Aorta (tissue), 5 donors: ENCODE data around the gene DPP10. TPM values are rescaled to one million over a fixed set of nuclear protein-coding genes. Genes with fewer than 3 reads are reported as not detected.

Experiments used
- ATAC-seq: fragments of 200-7000 bp; cut with Tn5 transposase; one replicate; pipeline ENCODE4 v1.9.1; 2022; ENCODE audit warnings: moderate library complexity; ENCODE audit not compliant: low FRiP score
- DNase-seq, 2 donors: peaks; one replicate each; pipeline ENCODE4 v3.0.0-alpha.2; 2020
- H3K27ac ChIP-seq, 2 donors: one replicate each; pipeline ENCODE4 v1.5.1; 2013; ENCODE audit warnings: low read length in 2 of 2, mild to moderate bottlenecking in 2 of 2, moderate library complexity in 2 of 2, control low read depth in 1 of 2, inconsistent platforms in 1 of 2, low read depth in 1 of 2
- H3K27me3 ChIP-seq, 2 donors: one replicate each; pipeline ENCODE4 v1.6.1; 2013; ENCODE audit warnings: control low read depth in 1 of 2, low read length in 1 of 2, mild to moderate bottlenecking in 1 of 2, moderate library complexity in 1 of 2; ENCODE audit not compliant: insufficient read depth in 2 of 2, control insufficient read depth in 1 of 2
- H3K36me3 ChIP-seq, 2 donors: one replicate each; pipeline ENCODE4 v1.6.1; 2013; ENCODE audit warnings: control low read depth in 1 of 2, low read length in 1 of 2, mild to moderate bottlenecking in 1 of 2; ENCODE audit not compliant: insufficient read depth in 2 of 2, control insufficient read depth in 1 of 2
- H3K4me1 ChIP-seq, 2 donors: one replicate each; pipeline ENCODE4 v1.6.1; 2013; ENCODE audit warnings: low read length in 2 of 2, control low read depth in 1 of 2, mild to moderate bottlenecking in 1 of 2, moderate library complexity in 1 of 2; ENCODE audit not compliant: insufficient read depth in 2 of 2, control insufficient read depth in 1 of 2
- H3K4me3 ChIP-seq, 2 donors: one replicate each; pipeline ENCODE4 v1.5.1; 2013; ENCODE audit warnings: low read length in 2 of 2, control low read depth in 1 of 2, mild to moderate bottlenecking in 1 of 2
- H3K9me3 ChIP-seq: one replicate; pipeline ENCODE4 v1.6.1; 2013; ENCODE audit warnings: mild to moderate bottlenecking, low read length; ENCODE audit not compliant: control insufficient read depth
- WGBS, 2 donors: extraction: QIAGEN DNeasy Blood & Tissue Kit; methylation state at CpG; one replicate each; pipeline ENCODE4 v1.1.7; 2013; 5-methylcytosine and 5-hydroxymethylcytosine counted together
- intact Hi-C, 2 donors: fragments of 100-400 bp; cut with DNase I; formaldehyde crosslinking; loops; one replicate each; pipeline versions ENCODE4 v1.14.2 to v1.15.0; 2022
- polyA plus RNA-seq, 2 donors: library from polyadenylated mRNA; stranded (reverse); fragments of 200-250 nt; gene quantifications; one replicate each; pipeline ENCODE4 v1.2.3, GENCODE V29; 2013
- total RNA-seq, 2 donors: library from RNA; stranded (reverse); fragmentation: NEBNext Ultra II Directional; extraction: Animal tissue kit (Norgen Biotek cat#: 25700); gene quantifications; one replicate each; pipeline ENCODE4 v1.2.1, GENCODE V29; 2021
- donor health status: healthy with polysubstance abuse.
- donor health status: Bipolar disorder and iron deficiency.
- donor health status: DM: no; HTN: no; CAD: no.
- donor health status: DM: no; HTN: no; CAD: no.
- donor health status: DM: yes; HTN: yes; CAD: no.

The DPP10 gene
- total and polyA plus RNA-seq, 4 donors, result 0.13 TPM; not detected in 3

DNA sequence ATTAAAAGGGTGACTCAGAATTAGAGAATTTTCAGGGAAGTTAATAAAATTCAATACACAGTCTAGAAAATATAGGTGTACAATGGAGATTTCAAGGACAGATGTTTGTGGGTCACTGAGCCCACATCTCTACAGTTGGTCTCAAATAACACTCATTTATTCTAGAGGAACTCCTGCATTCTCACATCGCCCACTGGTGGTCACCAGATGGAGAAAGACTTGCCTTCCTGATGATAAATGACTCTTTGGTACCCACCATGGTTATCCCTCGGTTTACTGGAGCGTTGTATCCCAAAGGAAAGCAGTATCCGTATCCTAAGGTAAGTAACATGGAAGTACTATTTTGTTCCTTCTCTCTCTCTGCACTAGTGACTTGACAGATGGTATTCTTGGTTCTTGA lies 1297.1 kb downstream of the DPP10 start:
- Histone ChIP-seq H3K9me3 (no peaks in the 10 kb centered on the region), H3K36me3 (no peaks in the 10 kb centered on the region), H3K4me3 (no peak overlapping the region), H3K27me3 (no peaks in the 10 kb centered on the region), H3K4me1 (no peaks in the 10 kb centered on the region), H3K27ac (no peak overlapping the region)
- intact Hi-C loops, result no loop called here
- DNase-seq, result no peak
- 76 to 78% methylated on average over 4 of the region's 4 CpGs for WGBS, 2 donors
- ATAC-seq, result no peak

- no peak overlapping the region for H3K27ac ChIP-seq
- intact Hi-C loops, result no loop called here
- no peaks in the 10 kb centered on the region for H3K4me1 ChIP-seq
- DNase-seq (no peak), ATAC-seq (no peak)
- H3K4me3 ChIP-seq, result no peak overlapping the region
- H3K9me3 ChIP-seq, result no peaks in the 10 kb centered on the region
- 45% methylated on average over 1 of the region's 1 CpG for WGBS, 2 donors
- no peaks in the 10 kb centered on the region for H3K27me3 ChIP-seq
- H3K36me3 ChIP-seq, result no peaks in the 10 kb centered on the region
Measured at GRCh38 chr2:115746151-115746550, 1303.7 kb downstream of the DPP10 start.

DNA sequence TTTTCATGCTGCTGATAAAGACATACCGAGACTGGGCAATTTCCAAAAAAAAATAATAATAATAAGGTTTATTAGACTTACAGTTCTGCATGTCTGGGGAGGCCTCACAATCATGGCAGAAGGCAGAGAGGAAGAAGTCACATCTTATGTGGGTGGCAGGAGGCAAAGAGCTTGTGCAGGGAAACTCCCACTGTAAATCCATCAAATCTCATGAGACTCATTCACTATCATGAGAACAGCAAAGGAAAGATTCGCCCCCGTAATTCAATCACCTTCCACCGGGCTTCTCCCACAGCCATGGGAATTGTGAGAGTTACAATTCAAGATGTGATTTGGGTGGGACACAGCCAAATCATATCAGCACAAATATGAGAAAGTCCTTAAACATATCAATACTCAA lies 1314.8 kb downstream of the DPP10 start:
- Histone ChIP-seq H3K36me3 (no peaks in the 10 kb centered on the region), H3K4me3 (no peak overlapping the region), H3K4me1 (no peaks in the 10 kb centered on the region), H3K27ac (no peak overlapping the region), H3K27me3 (no peaks in the 10 kb centered on the region), H3K9me3 (no peaks in the 10 kb centered on the region)
- intact Hi-C loops, result no loop called here
- WGBS, 2 donors, result 69 to 73% methylated on average over 4 of the region's 4 CpGs
- ATAC-seq (no peak), DNase-seq (no peak)

DNA sequence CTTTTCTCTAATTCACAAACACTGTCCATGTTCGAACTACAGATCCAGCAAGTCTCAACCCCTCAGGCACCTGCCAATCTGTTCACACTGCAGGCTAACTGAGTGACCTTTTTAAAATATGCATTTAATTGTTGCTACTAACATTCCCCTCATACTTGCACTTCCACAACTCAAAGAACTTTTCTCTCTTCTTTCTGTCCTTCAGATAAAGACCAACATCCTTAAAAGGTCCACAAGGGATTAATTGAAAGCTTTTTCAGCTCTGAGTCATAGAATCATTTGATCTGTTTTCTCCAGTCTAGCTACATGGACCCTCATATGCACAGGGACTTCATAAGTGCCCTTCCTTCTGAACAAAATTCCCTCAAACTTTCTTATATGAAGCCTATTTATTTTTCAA lies 1321.2 kb downstream of the DPP10 start:
- no peak for ATAC-seq
- Histone ChIP-seq H3K27ac (no peak overlapping the region), H3K4me1 (no peaks in the 10 kb centered on the region), H3K4me3 (no peak overlapping the region), H3K36me3 (no peaks in the 10 kb centered on the region), H3K27me3 (no peaks in the 10 kb centered on the region), H3K9me3 (no peaks in the 10 kb centered on the region)
- no peak for DNase-seq
- intact Hi-C loops, result no loop called here
- WGBS, 2 donors, result 32 to 49% methylated on average over 1 of the region's 1 CpG

GRCh38 chr2:115771516-115771915 lies 1329.1 kb downstream of the DPP10 start:
- H3K4me1 ChIP-seq, result no peaks in the 10 kb centered on the region
- DNase-seq (no peak), ATAC-seq (no peak)
- no peaks in the 10 kb centered on the region for H3K9me3 ChIP-seq
- no peaks in the 10 kb centered on the region for H3K36me3 ChIP-seq
- intact Hi-C loops, result no loop called here
- no peak overlapping the region for H3K27ac ChIP-seq
- WGBS, 2 donors, result 69 to 75% methylated on average over 3 of the region's 3 CpGs
- H3K27me3 ChIP-seq, result no peaks in the 10 kb centered on the region
- H3K4me3 ChIP-seq, result no peak overlapping the region

DNA sequence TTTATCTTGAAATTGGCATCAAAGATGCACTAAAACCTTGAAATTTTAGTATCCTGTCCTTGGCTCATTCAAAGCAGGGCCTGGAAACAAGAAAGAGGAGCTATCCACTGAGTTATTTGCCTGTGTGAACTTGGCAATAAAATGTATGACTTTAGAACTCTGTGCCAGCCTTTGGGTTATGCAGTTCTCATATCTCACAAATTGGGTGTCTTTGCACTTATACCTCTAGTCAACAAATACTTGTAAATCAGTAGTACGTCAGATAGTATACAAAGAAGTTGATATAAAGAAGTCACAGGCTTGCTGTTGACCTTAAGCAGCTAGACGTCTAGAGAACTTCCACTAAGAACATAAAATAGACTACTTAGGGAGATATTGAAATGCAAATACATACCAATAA lies 1331.9 kb downstream of the DPP10 start:
- WGBS, 2 donors, result 46 to 48% methylated on average over 2 of the region's 2 CpGs
- no peaks in the 10 kb centered on the region for H3K9me3 ChIP-seq
- no peaks in the 10 kb centered on the region for H3K36me3 ChIP-seq
- ATAC-seq, result no peak
- no peak overlapping the region for H3K4me3 ChIP-seq
- no peaks in the 10 kb centered on the region for H3K27me3 ChIP-seq
- intact Hi-C loops, result no loop called here
- no peak overlapping the region for H3K27ac ChIP-seq
- DNase-seq, result no peak
- no peaks in the 10 kb centered on the region for H3K4me1 ChIP-seq

GRCh38 chr2:115779085-115779632 lies 1336.7 kb downstream of the DPP10 start:
- intact Hi-C loops, result no loop called here
- Histone ChIP-seq H3K9me3 (no peaks in the 10 kb centered on the region), H3K27ac (no peak overlapping the region), H3K27me3 (no peaks in the 10 kb centered on the region), H3K4me3 (no peak overlapping the region), H3K4me1 (no peaks in the 10 kb centered on the region), H3K36me3 (no peaks in the 10 kb centered on the region)
- DNase-seq, result no peak
- no peak for ATAC-seq
- WGBS, 2 donors, result 11 to 34% methylated on average over 2 of the region's 2 CpGs

GRCh38 chr2:115782286-115782685 lies 1339.8 kb downstream of the DPP10 start:
- Histone ChIP-seq H3K4me1 (no peaks in the 10 kb centered on the region), H3K27ac (no peak overlapping the region), H3K36me3 (no peaks in the 10 kb centered on the region), H3K4me3 (no peak overlapping the region), H3K27me3 (no peaks in the 10 kb centered on the region), H3K9me3 (no peaks in the 10 kb centered on the region)
- no peak for ATAC-seq
- no peak for DNase-seq
- 71 to 75% methylated on average over 4 of the region's 4 CpGs for WGBS, 2 donors
- intact Hi-C loops, result no loop called here

DNA sequence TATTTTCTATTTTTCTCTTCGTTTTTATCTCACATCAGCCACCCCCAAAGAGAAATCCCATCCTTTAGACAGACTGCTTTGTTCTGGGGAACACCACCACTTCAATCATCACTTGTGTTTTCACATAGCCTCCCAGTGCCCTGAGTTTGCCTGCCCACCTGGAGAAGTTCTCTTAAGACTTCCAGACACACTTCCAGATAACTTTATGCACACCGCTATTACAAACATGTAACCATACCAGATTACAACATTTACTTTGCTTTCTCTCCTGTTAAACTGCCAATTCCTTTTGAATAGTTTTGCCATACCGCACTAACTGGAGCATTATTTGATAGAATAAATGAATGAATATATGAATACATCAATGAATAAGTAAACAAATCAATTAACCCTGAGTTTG lies 1353.6 kb downstream of the DPP10 start:
- DNase-seq (no peak), ATAC-seq (no peak)
- Histone ChIP-seq H3K9me3 (no peaks in the 10 kb centered on the region), H3K27me3 (no peaks in the 10 kb centered on the region), H3K4me1 (no peaks in the 10 kb centered on the region), H3K27ac (no peak overlapping the region), H3K4me3 (no peak overlapping the region), H3K36me3 (no peaks in the 10 kb centered on the region)
- intact Hi-C loops, result no loop called here
- 64 to 72% methylated on average over 3 of the region's 3 CpGs for WGBS, 2 donors
